ENCODE measurements around the gene C4orf33. TPM values are rescaled to one million over a fixed set of nuclear protein-coding genes. Genes with fewer than 3 reads are reported as not detected.

The C4orf33 gene
- total RNA-seq: 15.6 and 21.6 TPM in 2 replicates
- polyA plus RNA-seq: 7.7 and 9.0 TPM in 2 replicates

- Histone ChIP-seq H3K27me3 (no peaks in the 10 kb centered on the region), H2AFZ (peak within 1 kb of the TSS; percentile 66), H3K9me2 (replicated peaks; ENCODE audit: insufficient read depth) (no peaks in the 10 kb centered on the region), H3K4me3 (peak within 1 kb of the TSS; percentile 72), H3K9me3 (ENCODE audit: low read depth) (no peaks in the 10 kb centered on the region), H3K27ac (peak within 1 kb of the TSS; percentile 96), H3K4me2 (peak within 1 kb of the TSS; percentile 68), H3K36me3 (replicated peaks; ENCODE audit: insufficient read depth, low read depth) (no peaks in the 10 kb centered on the region), H3K4me1 (ENCODE audit: insufficient read depth) (peaks cover 5% of the 10 kb centered on the region), H4K20me1 (ENCODE audit: insufficient read depth, poor library complexity, severe bottlenecking) (peaks cover 2% of the 10 kb centered on the region), H3K79me2 (peaks cover 13% of the 10 kb centered on the region)
- peak; percentile 92 for DNase-seq (ENCODE audit: low spot score)
- WGBS (ENCODE audit: low lambda C conversion rate, missing lambda C conversion rate): 1% methylated on average over 14 of the region's 14 CpGs
- TF ChIP-seq EZH2phosphoT487 (IDR thresholded peaks at IDR 0.05; ENCODE audit: low read depth, severe bottlenecking, unreplicated experiment) (no peak), CTCF (IDR thresholded peaks at IDR 0.05; ENCODE audit: poor library complexity) (no peak), EZH2 (IDR thresholded peaks at IDR 0.05; ENCODE audit: borderline replicate concordance) (no peak)
These were observed at the start of gene C4orf33 for GRCh38 chr4:129095811-129096454. TSS of gene C4orf33 (plus strand) at chr4:129096152. CDS start at chr4:129102611, 6,459 bp downstream.

GRCh38 chr4:129059028-129059427, 36.9 kb upstream of the C4orf33 start:
- Histone ChIP-seq H3K36me3 (replicated peaks; ENCODE audit: insufficient read depth, low read depth) (no peaks in the 10 kb centered on the region), H2AFZ (no peak overlapping the region), H3K4me3 (no peak overlapping the region), H3K27ac (no peak overlapping the region), H3K4me2 (no peak overlapping the region), H3K4me1 (ENCODE audit: insufficient read depth) (no peaks in the 10 kb centered on the region), H3K9me3 (ENCODE audit: low read depth) (peaks cover 37% of the 10 kb centered on the region), H3K79me2 (no peaks in the 10 kb centered on the region), H4K20me1 (ENCODE audit: insufficient read depth, poor library complexity, severe bottlenecking) (no peaks in the 10 kb centered on the region), H3K27me3 (no peaks in the 10 kb centered on the region), H3K9me2 (replicated peaks; ENCODE audit: insufficient read depth) (no peaks in the 10 kb centered on the region)
- DNase-seq (ENCODE audit: low spot score): no peak
- TF ChIP-seq EZH2phosphoT487 (IDR thresholded peaks at IDR 0.05; ENCODE audit: low read depth, severe bottlenecking, unreplicated experiment): no peak
- no peak for TF ChIP-seq CTCF (IDR thresholded peaks at IDR 0.05; ENCODE audit: poor library complexity)
- no peak for TF ChIP-seq EZH2 (IDR thresholded peaks at IDR 0.05; ENCODE audit: borderline replicate concordance)

GRCh38 chr4:129062580-129062979, 33.4 kb upstream of the C4orf33 start:
- Histone ChIP-seq H3K4me3 (no peak overlapping the region), H3K79me2 (no peaks in the 10 kb centered on the region), H3K27ac (no peak overlapping the region), H3K36me3 (replicated peaks; ENCODE audit: insufficient read depth, low read depth) (no peaks in the 10 kb centered on the region), H3K4me2 (no peak overlapping the region), H3K9me3 (ENCODE audit: low read depth) (peaks cover 28% of the 10 kb centered on the region), H2AFZ (no peak overlapping the region), H3K4me1 (ENCODE audit: insufficient read depth) (no peaks in the 10 kb centered on the region), H4K20me1 (ENCODE audit: insufficient read depth, poor library complexity, severe bottlenecking) (no peaks in the 10 kb centered on the region), H3K9me2 (replicated peaks; ENCODE audit: insufficient read depth) (no peaks in the 10 kb centered on the region), H3K27me3 (no peaks in the 10 kb centered on the region)
- no peak for DNase-seq (ENCODE audit: low spot score)
- 100% methylated on average over 3 of the region's 3 CpGs for WGBS (ENCODE audit: low lambda C conversion rate, missing lambda C conversion rate)
- TF ChIP-seq EZH2phosphoT487 (IDR thresholded peaks at IDR 0.05; ENCODE audit: low read depth, severe bottlenecking, unreplicated experiment): no peak
- no peak for TF ChIP-seq EZH2 (IDR thresholded peaks at IDR 0.05; ENCODE audit: borderline replicate concordance)

- H3K4me2 ChIP-seq: no peak overlapping the region
- no peaks in the 10 kb centered on the region for H3K9me2 ChIP-seq (replicated peaks; ENCODE audit: insufficient read depth)
- no peaks in the 10 kb centered on the region for H3K79me2 ChIP-seq
- no peaks in the 10 kb centered on the region for H3K27me3 ChIP-seq
- peaks cover 28% of the 10 kb centered on the region for H3K9me3 ChIP-seq (ENCODE audit: low read depth)
- no peaks in the 10 kb centered on the region for H4K20me1 ChIP-seq (ENCODE audit: insufficient read depth, poor library complexity, severe bottlenecking)
- no peak for DNase-seq (ENCODE audit: low spot score)
- no peak overlapping the region for H2AFZ ChIP-seq
- no peak overlapping the region for H3K4me3 ChIP-seq
- H3K4me1 ChIP-seq (ENCODE audit: insufficient read depth): no peaks in the 10 kb centered on the region
- H3K36me3 ChIP-seq (replicated peaks; ENCODE audit: insufficient read depth, low read depth): no peaks in the 10 kb centered on the region
- H3K27ac ChIP-seq: no peak overlapping the region
- TF ChIP-seq EZH2 (IDR thresholded peaks at IDR 0.05; ENCODE audit: borderline replicate concordance) (no peak), EZH2phosphoT487 (IDR thresholded peaks at IDR 0.05; ENCODE audit: low read depth, severe bottlenecking, unreplicated experiment) (no peak), CTCF (IDR thresholded peaks at IDR 0.05; ENCODE audit: poor library complexity) (no peak)
- 92% methylated on average over 2 of the region's 2 CpGs for WGBS (ENCODE audit: low lambda C conversion rate, missing lambda C conversion rate)
These were observed 32.3 kb upstream of the C4orf33 start for GRCh38 chr4:129063640-129064039.

Data from hepatocyte (in vitro differentiated cells).